NCI-H2029 treated with DMSO at 0.1 percent for 48 hours (cell line): ENCODE data around the gene PREPL.
"Not testable (repeated sequence)": the region's sequence is repeated elsewhere in the genome, so short reads cannot be mapped to it uniquely, and the experiment has no call there.

Source experiments
- DNase-seq: peaks from one replicate; lab custom pipeline; 2025; lab: John Stamatoyannopoulos, UW

The PREPL gene

GRCh38 chr2:44361330-44362206, at the start of gene PREPL, which contains the start of gene CAMKMT:
PREPL (minus strand) TSS chr2:44361494; CDS start chr2:44346342, 15,152 bp downstream.
CAMKMT (plus strand) TSS chr2:44361947.
- peak; percentile 93 for DNase-seq

GRCh38 chr2:44398243-44398897, 37.1 kb upstream of the PREPL start:
- no peak for DNase-seq

- no peak for DNase-seq
These were observed 36.3 kb upstream of the PREPL start for GRCh38 chr2:44397447-44398175.

DNA sequence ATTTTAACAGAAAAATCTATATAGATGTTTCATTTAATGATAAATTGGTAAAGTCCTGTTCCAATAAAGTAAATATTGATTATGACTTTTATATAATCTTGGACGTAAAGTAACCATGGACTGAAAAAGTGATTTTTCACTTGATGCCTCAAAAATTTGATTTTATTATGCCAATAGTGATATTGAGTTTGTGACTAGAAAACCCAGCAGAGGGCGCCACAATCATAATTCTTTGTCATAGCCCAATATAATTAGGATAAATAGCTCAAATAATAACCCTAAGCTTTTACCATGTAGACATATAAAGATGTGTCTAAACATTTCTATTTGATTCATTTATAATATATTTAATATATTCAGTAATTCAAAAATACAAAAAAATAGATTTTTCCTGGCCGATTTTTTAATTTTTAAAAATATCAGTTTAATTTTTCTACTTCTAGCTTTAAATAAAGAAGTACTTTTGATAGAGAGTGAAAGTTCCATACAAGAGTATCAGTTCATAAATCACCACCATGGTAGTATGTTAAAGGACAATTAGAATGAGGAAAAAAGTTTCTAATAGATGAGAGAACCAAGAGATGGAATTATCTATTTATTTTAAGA, 31.1 kb upstream of the PREPL start:
- DNase-seq: peak; percentile 3

GRCh38 chr2:44389895-44390294, 28.6 kb upstream of the PREPL start:
- DNase-seq: no peak

DNA sequence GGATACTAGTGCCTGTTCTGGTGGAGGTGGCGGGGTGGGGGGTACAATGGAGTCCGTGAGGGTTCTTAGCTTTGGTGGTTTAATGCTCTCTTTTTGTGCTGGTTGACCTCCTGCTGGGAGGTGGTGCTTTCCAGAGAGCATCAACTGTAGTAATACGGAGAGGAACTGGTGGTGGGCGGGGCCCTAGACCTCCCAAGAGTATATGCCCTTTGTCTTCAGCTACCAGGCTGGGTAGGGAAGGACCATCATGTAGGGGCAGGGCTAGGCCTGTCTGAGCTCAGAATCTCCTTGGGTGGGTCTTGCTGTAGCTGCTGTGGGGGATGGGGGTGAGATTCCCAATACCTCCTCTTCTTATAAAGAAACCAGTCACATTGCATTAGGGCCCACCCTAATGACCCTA, 27.6 kb upstream of the PREPL start:
- DNase-seq: no peak

DNA sequence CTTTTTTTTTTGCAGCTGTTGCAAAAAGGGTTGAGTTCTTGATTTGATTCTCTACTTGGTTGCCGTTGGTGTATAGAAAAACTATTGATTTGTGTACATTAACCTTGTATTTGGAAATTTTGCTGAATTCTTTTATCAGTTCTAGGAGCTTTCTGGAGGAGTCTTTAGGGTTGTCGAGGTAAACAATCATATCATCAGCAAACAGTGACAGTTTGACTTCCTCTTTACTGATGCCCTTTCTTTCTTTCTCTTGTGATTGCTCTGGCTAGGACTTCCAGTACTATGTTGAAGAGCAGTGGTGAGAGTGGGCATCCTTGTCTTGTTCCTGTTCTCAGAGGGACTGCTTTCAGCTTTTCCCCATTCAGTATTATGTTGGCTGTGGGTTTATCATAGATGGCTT, 23.9 kb upstream of the PREPL start:
- not testable (repeated sequence) for DNase-seq

GRCh38 chr2:44377486-44377885, 16.2 kb upstream of the PREPL start:
- no peak for DNase-seq

- no peak for DNase-seq
These were observed 11.0 kb upstream of the PREPL start for GRCh38 chr2:44372246-44372645.

- DNase-seq: no peak
These were observed 10.2 kb upstream of the PREPL start for GRCh38 chr2:44371445-44371844.

- DNase-seq: no peak
These were observed 8.1 kb upstream of the PREPL start for GRCh38 chr2:44369392-44369791.

GRCh38 chr2:44367591-44367990, 6.3 kb upstream of the PREPL start:
- no peak for DNase-seq

DNA sequence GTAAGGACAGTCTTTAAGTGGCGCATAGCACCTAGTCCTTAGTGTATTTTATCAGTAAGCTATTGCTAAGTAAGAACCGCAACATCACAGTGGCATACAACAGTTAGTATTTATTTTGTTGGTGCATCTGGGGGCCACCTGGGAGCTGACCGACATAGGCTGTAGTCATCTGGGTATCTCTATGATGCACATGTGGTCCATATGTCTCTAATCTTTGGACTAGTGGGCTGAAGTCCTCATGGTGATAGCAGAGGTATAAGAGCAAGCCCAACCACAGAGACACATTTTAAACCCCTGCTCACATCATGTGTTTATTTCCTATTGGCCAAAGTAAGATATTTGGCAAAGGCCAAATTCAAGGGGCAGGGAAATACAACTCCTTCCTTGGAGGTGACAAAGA, 3.3 kb upstream of the PREPL start:
- no peak for DNase-seq

DNA sequence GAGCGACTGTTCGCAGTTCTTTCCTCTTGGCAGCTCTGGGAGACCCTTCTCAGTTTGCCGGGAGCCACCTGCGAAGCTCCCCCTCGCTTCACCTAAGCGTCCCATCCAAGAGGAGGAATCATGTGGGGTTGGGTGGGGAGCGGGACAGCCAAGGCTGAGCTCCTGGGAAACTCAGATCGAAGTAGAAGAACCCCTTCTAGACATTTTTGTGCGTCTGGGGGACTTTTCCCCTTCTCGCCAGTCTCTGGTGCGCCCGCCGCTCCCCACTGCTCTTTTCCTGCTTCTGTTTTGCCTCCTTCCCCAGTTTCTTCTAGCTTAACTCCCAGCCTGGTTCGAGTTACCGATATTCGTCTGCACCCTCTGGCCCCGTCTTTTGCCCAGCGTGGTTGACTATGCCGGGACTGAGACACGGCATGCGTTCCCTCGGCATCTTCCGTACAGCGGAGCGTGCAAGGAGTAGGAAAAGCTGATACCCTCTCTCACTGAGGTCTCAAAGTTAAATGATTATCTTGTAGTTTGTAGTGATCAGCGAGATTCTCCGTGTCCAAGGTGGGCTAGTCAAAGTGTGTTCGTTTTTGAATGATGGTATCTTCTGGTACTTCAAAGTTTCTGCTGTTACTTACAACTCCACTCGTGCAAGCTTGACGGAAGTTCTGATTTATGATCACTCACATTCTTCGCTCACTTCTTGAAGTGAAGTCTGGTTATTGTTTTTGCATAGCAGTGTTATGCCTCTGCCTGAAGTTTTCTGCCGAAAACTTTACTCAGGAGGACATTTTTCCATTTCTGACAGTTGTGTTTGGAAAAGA, 1.1 kb upstream of the PREPL start:
- DNase-seq: no peak

- no peak for DNase-seq
These were observed 455 bp downstream of the PREPL start for GRCh38 chr2:44360749-44361329.

- DNase-seq: peak; percentile 90
These were observed 2.8 kb downstream of the PREPL start for GRCh38 chr2:44358503-44358902.

GRCh38 chr2:44354761-44355160, 6.5 kb downstream of the PREPL start:
- no peak for DNase-seq

- no peak for DNase-seq
These were observed 8.8 kb downstream of the PREPL start for GRCh38 chr2:44352510-44352909.

GRCh38 chr2:44351676-44352075, 9.6 kb downstream of the PREPL start:
- no peak for DNase-seq

DNA sequence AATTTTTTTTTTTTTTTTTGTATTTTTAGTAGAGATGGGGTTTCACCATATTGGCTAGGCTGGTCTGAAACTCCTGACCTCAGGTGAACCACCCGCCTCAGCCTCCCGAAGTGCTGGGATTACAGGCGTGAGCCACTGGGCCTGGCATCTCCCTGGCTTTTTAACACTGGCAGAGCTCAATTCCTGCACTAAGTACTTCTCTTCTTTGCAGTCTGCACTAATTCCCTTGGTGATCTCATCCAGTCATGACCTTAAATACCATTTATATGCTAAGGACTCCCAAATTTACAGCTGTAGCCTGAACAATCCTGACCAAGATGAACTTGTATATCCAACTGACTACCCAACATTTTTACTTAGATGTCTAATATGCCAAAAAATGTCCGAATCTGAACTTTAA, 10.2 kb downstream of the PREPL start:
- no peak for DNase-seq

DNA sequence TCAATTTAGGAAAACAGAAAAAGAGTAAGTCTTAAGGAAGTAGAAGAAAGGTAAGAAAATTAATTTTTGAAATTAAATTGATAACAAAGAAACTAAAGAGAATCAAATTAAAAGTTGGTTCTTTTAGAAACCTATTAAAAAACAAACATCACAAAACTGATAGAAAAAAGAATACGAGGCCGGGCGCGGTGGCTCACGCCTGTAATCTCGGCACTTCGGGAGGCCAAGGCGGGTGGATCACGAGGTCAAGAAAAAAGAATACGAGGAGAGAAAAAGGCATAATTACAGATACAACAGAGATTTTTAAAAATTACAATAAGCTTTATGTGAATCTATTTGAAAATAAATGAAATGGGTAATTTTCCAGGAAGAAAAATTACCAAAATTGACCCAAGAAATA, 11.8 kb downstream of the PREPL start:
- DNase-seq: no peak
